Right atrium auricular region (tissue), 2 donors: ENCODE data around the gene KLK5. TPM values are rescaled to one million over a fixed set of nuclear protein-coding genes. Genes with fewer than 3 reads are reported as not detected.
"Not testable (repeated sequence)": the region's sequence is repeated elsewhere in the genome, so short reads cannot be mapped to it uniquely, and the experiment has no call there.

Source experiments
- DNase-seq: peaks from one replicate; pipeline ENCODE4 v3.0.0-alpha.2; 2019; ENCODE audit warnings: low spot score
- H3K27ac ChIP-seq, 2 donors: fragments of 200-600 bp; sonication (generic); 1 replicate in 1 of 2; 2 replicates in 1 of 2; pipeline ENCODE4 v1.5.1; 2016 to 2019
- H3K27me3 ChIP-seq, 2 donors: fragments of 200-600 bp; sonication (generic); one replicate each; pipeline versions ENCODE4 v1.5.1 to v1.6.0; 2017 to 2019
- H3K36me3 ChIP-seq: fragments of 200-600 bp; sonication (generic); one replicate; pipeline ENCODE4 v1.5.1; 2016
- H3K4me1 ChIP-seq, 2 donors: fragments of 200-600 bp; sonication (generic); one replicate each; pipeline versions ENCODE4 v1.5.1 to v1.6.0; 2017 to 2019
- H3K4me3 ChIP-seq, 2 donors: fragments of 200-600 bp; sonication (generic); 1 replicate in 1 of 2; 2 replicates in 1 of 2; pipeline ENCODE4 v1.5.1; 2017 to 2019; ENCODE audit warnings: mild to moderate bottlenecking in 1 of 2, moderate library complexity in 1 of 2
- H3K9me3 ChIP-seq, 2 donors: fragments of 200-600 bp; sonication (generic); one replicate each; pipeline ENCODE4 v1.5.1; 2019
- total RNA-seq, 2 donors: library from RNA; depleted of rRNA; stranded (reverse); fragments of >200 nt; gene quantifications; one replicate each; pipeline ENCODE4 v1.1.0, GENCODE V29; 2016
- TF ChIP-seq, protein P1 (sequence below), 2 donors: fragments of 200-600 bp; sonication (generic); IDR thresholded peaks; one replicate each; pipeline ENCODE4 v1.5.1; 2019; ENCODE audit warnings: antibody characterized with exemption in 2 of 2

KLK5 gene
- total RNA-seq, 2 donors from 2014 or later = 2.6 to 3.1 TPM

DNA sequence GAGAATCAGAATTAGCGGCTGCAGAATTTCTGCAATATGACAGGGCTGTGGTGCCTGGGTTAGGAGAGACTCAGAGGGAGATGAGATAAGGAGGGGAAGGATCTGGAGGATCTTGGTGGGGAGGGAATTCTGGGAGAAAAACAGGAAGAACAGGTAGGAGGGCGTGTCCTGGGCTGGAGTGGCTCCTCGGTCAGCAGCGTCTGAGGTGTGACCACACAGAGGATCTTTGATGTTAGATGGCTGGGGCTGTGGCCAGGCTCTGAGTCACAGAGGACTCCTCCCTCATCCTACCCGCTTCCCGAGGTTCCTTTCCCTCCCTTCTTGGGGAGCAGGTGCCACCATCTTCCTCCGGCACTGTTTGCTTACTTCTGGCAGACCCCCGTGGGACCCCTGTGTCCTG, 22.9 kb upstream of the KLK5 start:
- DNase-seq = no peak
- TF ChIP-seq, protein P1, sequence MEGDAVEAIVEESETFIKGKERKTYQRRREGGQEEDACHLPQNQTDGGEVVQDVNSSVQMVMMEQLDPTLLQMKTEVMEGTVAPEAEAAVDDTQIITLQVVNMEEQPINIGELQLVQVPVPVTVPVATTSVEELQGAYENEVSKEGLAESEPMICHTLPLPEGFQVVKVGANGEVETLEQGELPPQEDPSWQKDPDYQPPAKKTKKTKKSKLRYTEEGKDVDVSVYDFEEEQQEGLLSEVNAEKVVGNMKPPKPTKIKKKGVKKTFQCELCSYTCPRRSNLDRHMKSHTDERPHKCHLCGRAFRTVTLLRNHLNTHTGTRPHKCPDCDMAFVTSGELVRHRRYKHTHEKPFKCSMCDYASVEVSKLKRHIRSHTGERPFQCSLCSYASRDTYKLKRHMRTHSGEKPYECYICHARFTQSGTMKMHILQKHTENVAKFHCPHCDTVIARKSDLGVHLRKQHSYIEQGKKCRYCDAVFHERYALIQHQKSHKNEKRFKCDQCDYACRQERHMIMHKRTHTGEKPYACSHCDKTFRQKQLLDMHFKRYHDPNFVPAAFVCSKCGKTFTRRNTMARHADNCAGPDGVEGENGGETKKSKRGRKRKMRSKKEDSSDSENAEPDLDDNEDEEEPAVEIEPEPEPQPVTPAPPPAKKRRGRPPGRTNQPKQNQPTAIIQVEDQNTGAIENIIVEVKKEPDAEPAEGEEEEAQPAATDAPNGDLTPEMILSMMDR (IDR thresholded peaks at IDR 0.05) = no peak
- no peak overlapping the region for H3K4me3 ChIP-seq
- no peaks in the 10 kb centered on the region for H3K36me3 ChIP-seq
- H3K9me3 ChIP-seq = no peaks in the 10 kb centered on the region
- H3K27ac ChIP-seq = no peak overlapping the region
- H3K4me1 ChIP-seq = no peaks in the 10 kb centered on the region
- H3K27me3 ChIP-seq = no peaks in the 10 kb centered on the region

GRCh38 chr19:50974702-50975556, 22.1 kb upstream of the KLK5 start:
- Histone ChIP-seq H3K9me3 (no peaks in the 10 kb centered on the region), H3K36me3 (no peaks in the 10 kb centered on the region), H3K27me3 (no peaks in the 10 kb centered on the region), H3K27ac (no peak overlapping the region), H3K4me3 (no peak overlapping the region), H3K4me1 (no peaks in the 10 kb centered on the region)
- DNase-seq = no peak
- TF ChIP-seq, protein P1 (IDR thresholded peaks at IDR 0.05) = no peak

GRCh38 chr19:50972795-50973376, 20.0 kb upstream of the KLK5 start:
- TF ChIP-seq, protein P1 (IDR thresholded peaks at IDR 0.05) = no peak
- Histone ChIP-seq H3K36me3 (no peaks in the 10 kb centered on the region), H3K9me3 (no peaks in the 10 kb centered on the region), H3K27ac (no peak overlapping the region), H3K27me3 (no peaks in the 10 kb centered on the region), H3K4me3 (no peak overlapping the region), H3K4me1 (no peaks in the 10 kb centered on the region)
- no peak for DNase-seq

GRCh38 chr19:50969810-50970209, 17.0 kb upstream of the KLK5 start:
- not testable (repeated sequence) for H3K27ac ChIP-seq, DNase-seq, H3K4me3 ChIP-seq, H3K36me3 ChIP-seq, H3K9me3 ChIP-seq, H3K4me1 ChIP-seq, H3K27me3 ChIP-seq

GRCh38 chr19:50969413-50969760, 16.5 kb upstream of the KLK5 start, which contains the start of gene KLK6:
KLK6 (minus strand) TSS chr19:50969591; CDS start chr19:50968104, 1,487 bp downstream.
- no peak for DNase-seq
- Histone ChIP-seq H3K4me1 (no peaks in the 10 kb centered on the region), H3K9me3 (no peaks in the 10 kb centered on the region), H3K4me3 (no peak within 1 kb of the TSS), H3K27me3 (no peaks in the 10 kb centered on the region), H3K36me3 (no peaks in the 10 kb centered on the region), H3K27ac (no peak within 1 kb of the TSS)
- TF ChIP-seq, protein P1 (IDR thresholded peaks at IDR 0.05) = no peak

DNA sequence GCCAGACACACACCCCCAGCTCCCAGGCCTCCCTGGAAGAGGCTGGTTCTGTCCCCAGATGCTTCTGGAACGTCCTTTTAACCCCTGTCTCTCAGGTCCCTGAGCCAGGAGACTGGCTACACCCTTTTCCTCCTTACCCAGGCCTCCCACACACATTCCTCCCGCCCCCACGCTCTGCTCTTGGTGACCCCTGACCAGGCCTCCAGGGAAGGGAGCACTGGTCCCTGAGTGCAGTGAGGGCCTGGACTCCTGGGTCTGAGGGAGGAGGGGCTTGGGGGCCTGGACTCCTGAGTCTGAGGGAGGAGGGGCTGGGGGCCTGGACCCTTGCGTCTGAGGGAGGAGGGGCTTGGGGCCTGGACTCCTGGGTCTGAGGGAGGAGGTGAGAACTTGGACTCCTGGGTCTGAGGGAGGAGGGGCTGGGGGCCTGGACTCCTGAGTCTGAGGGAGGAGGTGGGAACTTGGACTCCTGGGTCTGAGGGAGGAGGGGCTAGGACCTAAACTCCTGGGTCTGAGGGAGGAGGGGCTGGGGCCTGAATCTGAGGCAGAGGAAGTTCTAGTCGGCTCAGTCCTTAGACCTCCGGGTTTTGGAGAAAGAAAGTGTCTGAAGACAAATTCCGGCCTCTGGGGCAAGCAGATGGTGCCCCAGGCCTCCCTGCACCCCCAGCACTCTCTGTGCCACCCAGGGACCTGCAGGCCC, 16.0 kb upstream of the KLK5 start:
- Histone ChIP-seq H3K4me1 (no peaks in the 10 kb centered on the region), H3K27ac (no peak overlapping the region), H3K9me3 (no peaks in the 10 kb centered on the region), H3K4me3 (no peak overlapping the region), H3K36me3 (no peaks in the 10 kb centered on the region), H3K27me3 (no peaks in the 10 kb centered on the region)
- TF ChIP-seq, protein P1 (IDR thresholded peaks at IDR 0.05) = no peak
- DNase-seq = no peak
